Stimulated activated naive B cell treated with anti-CD40 and anti-IgM and Interleukin-4, amounts not matched to agents 10 μg/mL and 1 μg/mL and 100 μg/mL, for 72 hours (primary cell): Measurements from ENCODE around the gene MACROD1.
A peak's percentile ranks its signal among the peaks of the same experiment; 100 is the strongest.
"Not testable (repeated sequence)": the region's sequence is repeated elsewhere in the genome, so short reads cannot be mapped to it uniquely, and the experiment has no call there.

Source experiments
- ATAC-seq, 2 donors: fragments of 150-1000 bp; cut with Tn5 transposase; replicated peaks; 2 replicates each; pipeline ENCODE4 v1.10.0; 2021; ENCODE audit warnings: moderate library complexity in 1 of 2
- DNase-seq: peaks from one replicate; pipeline ENCODE4 v3.0.0; 2021
- H3K27ac Mint-ChIP-seq: one replicate; pipeline ENCODE4 v1.8.0; 2022; ENCODE audit warnings: mild to moderate bottlenecking, mixed read lengths
- H3K27me3 Mint-ChIP-seq, 2 donors: one replicate each; pipeline ENCODE4 v1.8.0; 2022; ENCODE audit warnings: mixed read lengths in 2 of 2
- H3K36me3 Mint-ChIP-seq, 2 donors: one replicate each; pipeline ENCODE4 v1.8.0; 2022; ENCODE audit warnings: mixed read lengths in 2 of 2, mild to moderate bottlenecking in 1 of 2
- H3K4me1 Mint-ChIP-seq, 2 donors: one replicate each; pipeline ENCODE4 v1.8.0; 2022; ENCODE audit warnings: mixed read lengths in 2 of 2, mild to moderate bottlenecking in 1 of 2
- H3K4me3 Mint-ChIP-seq, 2 donors: one replicate each; pipeline ENCODE4 v1.8.0; 2022; ENCODE audit warnings: mild to moderate bottlenecking in 2 of 2, mixed read lengths in 2 of 2, moderate library complexity in 1 of 2
- H3K9me3 Mint-ChIP-seq, 2 donors: one replicate each; pipeline ENCODE4 v1.8.0; 2022; ENCODE audit warnings: mixed read lengths in 2 of 2, mild to moderate bottlenecking in 1 of 2

MACROD1 gene

DNA sequence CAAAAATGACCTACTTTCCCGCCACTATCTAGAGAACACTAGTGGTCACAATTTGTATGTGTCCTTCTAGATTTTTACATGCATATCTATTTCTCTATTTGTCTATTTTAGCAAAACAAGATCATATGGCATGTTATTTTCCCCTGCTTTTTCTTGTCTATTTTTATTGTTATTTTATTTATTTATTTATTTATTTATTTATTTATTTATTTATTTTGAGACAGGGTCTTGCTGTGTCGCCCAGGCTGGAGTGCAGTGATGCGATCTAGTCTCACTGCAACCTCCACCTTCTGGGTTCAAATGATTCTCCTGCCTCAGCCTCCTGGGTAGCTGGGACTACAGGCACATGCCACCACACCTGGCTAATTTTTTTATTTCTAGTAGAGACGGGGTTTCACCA lies 202.0 kb downstream of the MACROD1 start:
- not testable (repeated sequence) for H3K27ac Mint-ChIP-seq, ATAC-seq

DNA sequence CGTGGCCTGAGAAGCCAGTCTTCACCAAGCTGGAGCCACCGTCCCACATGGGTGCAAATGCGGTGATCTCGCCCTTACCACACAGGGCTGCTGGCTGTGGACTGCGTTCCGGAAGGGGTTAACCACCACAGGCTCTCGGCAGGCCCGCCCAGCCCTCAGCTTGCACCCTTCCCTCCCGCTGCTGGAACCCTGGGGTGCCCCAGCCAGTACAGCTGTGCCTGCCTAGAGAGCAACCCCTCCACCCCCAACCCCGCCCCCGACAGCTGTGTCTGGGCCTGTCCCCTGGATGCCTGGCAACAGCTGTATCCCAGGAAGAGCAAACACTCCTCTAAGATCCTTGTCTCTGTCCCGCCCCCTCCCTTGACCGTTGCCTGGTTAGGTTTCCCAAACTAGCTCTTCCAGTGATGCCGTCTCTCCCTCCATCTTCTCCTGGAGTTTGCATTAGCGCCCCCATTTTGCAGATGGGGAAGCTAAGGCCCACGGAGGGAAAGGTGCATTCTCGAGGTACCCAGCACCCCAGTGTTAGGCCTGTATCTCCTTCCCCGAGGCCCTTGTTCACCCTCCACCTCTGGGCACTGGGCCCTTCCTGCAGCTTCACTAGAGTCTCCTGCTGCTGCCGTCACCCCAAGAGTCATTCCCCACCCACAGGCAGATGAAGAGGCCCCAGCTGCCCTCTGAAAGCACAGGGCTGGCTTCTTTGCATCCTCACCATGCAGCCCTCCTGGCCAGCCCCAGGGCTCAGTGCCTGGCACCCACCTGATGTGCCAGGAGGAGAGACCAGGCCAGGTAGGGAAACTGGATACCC lies 204.1 kb downstream of the MACROD1 start:
- H3K27me3 Mint-ChIP-seq: peaks cover 0 to 3% of the 10 kb centered on the region in 2 donors
- no peaks in the 10 kb centered on the region for H3K9me3 Mint-ChIP-seq
- ATAC-seq (peak; percentile 14 to 27), DNase-seq (no peak)
- peak overlapping the region; percentile 31 for H3K27ac Mint-ChIP-seq
- no peak overlapping the region for H3K4me3 Mint-ChIP-seq
- peaks cover 3 to 4% of the 10 kb centered on the region in 2 donors for H3K36me3 Mint-ChIP-seq
- peaks cover 0 to 4% of the 10 kb centered on the region in 2 donors for H3K4me1 Mint-ChIP-seq

More for the DNA sequence above, 202.0 kb downstream of the MACROD1 start:
- H3K9me3 Mint-ChIP-seq, H3K4me3 Mint-ChIP-seq, H3K36me3 Mint-ChIP-seq, DNase-seq, H3K27me3 Mint-ChIP-seq, H3K4me1 Mint-ChIP-seq: not testable (repeated sequence)

DNA sequence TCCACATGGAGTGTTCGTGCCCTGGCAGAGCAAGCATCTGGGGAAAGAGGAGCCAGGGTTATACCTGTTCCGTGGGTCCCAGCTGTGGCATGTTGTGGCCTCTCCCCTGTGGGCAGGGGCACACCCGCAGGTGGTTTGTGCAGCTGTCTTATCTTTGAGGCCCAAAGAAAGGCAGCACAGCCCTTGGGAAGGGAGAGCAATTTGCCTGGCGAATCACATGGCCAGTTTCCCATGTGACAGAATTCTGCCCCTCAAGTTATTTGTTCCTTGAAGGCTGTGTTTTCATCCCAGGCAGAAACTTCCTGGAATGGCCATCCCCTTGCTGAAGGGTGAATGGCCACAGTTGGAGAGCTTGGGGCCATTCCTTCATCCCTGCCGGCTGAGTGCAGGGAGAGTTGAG lies 207.9 kb downstream of the MACROD1 start:
- Mint-ChIP-seq H3K9me3 (no peaks in the 10 kb centered on the region), H3K36me3 (peaks cover 28 to 35% of the 10 kb centered on the region in 2 donors), H3K27me3 (no peaks in the 10 kb centered on the region), H3K27ac (no peak overlapping the region), H3K4me1 (peaks cover 0 to 4% of the 10 kb centered on the region in 2 donors), H3K4me3 (no peak overlapping the region)
- no peak for ATAC-seq
- DNase-seq: no peak

- H3K27me3 Mint-ChIP-seq: no peaks in the 10 kb centered on the region
- H3K4me3 Mint-ChIP-seq: no peak overlapping the region
- H3K27ac Mint-ChIP-seq: no peak overlapping the region
- H3K9me3 Mint-ChIP-seq: no peaks in the 10 kb centered on the region
- H3K4me1 Mint-ChIP-seq: peaks cover 9 to 17% of the 10 kb centered on the region in 2 donors
- no peak for DNase-seq
- no peak for ATAC-seq
- H3K36me3 Mint-ChIP-seq: peaks cover 44 to 48% of the 10 kb centered on the region in 2 donors
Measured at GRCh38 chr11:63952570-63952969, 213.3 kb downstream of the MACROD1 start.

GRCh38 chr11:63951779-63952536 lies 214.0 kb downstream of the MACROD1 start:
- DNase-seq: no peak
- H3K4me3 Mint-ChIP-seq: no peak overlapping the region

More at GRCh38 chr11:63951779-63952536, 214.0 kb downstream of the MACROD1 start:
- H3K36me3 Mint-ChIP-seq: peaks cover 44 to 51% of the 10 kb centered on the region in 2 donors
- no peaks in the 10 kb centered on the region for H3K9me3 Mint-ChIP-seq
- ATAC-seq: peak in 1 of 2 donors; percentile 39
- H3K27me3 Mint-ChIP-seq: no peaks in the 10 kb centered on the region
- peaks cover 9 to 17% of the 10 kb centered on the region in 2 donors for H3K4me1 Mint-ChIP-seq
- no peak overlapping the region for H3K27ac Mint-ChIP-seq
